GM19397 (cell line): Measurements from ENCODE around the gene RPL29.
A peak's percentile ranks its signal among the peaks of the same experiment; 100 is the strongest.

Source experiments
- ATAC-seq: cut with Tn5 transposase; IDR thresholded peaks from one replicate; pipeline ENCODE4 v1.9.1; 2021; ENCODE audit warnings: mild to moderate bottlenecking, moderate library complexity; ENCODE audit not compliant: unreplicated experiment

RPL29 gene

GRCh38 chr3:52026041-52026440 lies 30.3 kb upstream of the RPL29 start:
- ATAC-seq: no peak

GRCh38 chr3:52025453-52025852 lies 29.8 kb upstream of the RPL29 start:
- no peak for ATAC-seq

GRCh38 chr3:52024765-52025452 lies 29.2 kb upstream of the RPL29 start:
- no peak for ATAC-seq

GRCh38 chr3:52023860-52024764 lies 28.4 kb upstream of the RPL29 start:
- ATAC-seq: peak; percentile 68

GRCh38 chr3:52023101-52023770 lies 27.5 kb upstream of the RPL29 start:
- no peak for ATAC-seq

GRCh38 chr3:52022323-52023100 lies 26.8 kb upstream of the RPL29 start:
- ATAC-seq: no peak

GRCh38 chr3:52021489-52022268 lies 26.0 kb upstream of the RPL29 start:
- no peak for ATAC-seq

- no peak for ATAC-seq
Measured at GRCh38 chr3:52020796-52021195, 25.1 kb upstream of the RPL29 start.

- no peak for ATAC-seq
Measured at GRCh38 chr3:52019352-52020080, 23.8 kb upstream of the RPL29 start.

- ATAC-seq: no peak
Measured at GRCh38 chr3:52018319-52019000, 22.8 kb upstream of the RPL29 start.

GRCh38 chr3:52017586-52017985 lies 21.9 kb upstream of the RPL29 start:
- ATAC-seq: no peak

- ATAC-seq: no peak
Measured at GRCh38 chr3:52015438-52016228, 19.9 kb upstream of the RPL29 start.

- no peak for ATAC-seq
Measured at GRCh38 chr3:52014613-52015012, 18.9 kb upstream of the RPL29 start.

GRCh38 chr3:52013802-52014598 lies 18.3 kb upstream of the RPL29 start:
- no peak for ATAC-seq

GRCh38 chr3:52012699-52013098 lies 17.0 kb upstream of the RPL29 start:
- no peak for ATAC-seq

- no peak for ATAC-seq
Measured at GRCh38 chr3:52010431-52010830, 14.7 kb upstream of the RPL29 start.

GRCh38 chr3:52007291-52007690 lies 11.6 kb upstream of the RPL29 start:
- ATAC-seq: no peak
